OCI-LY3 (cell line): ENCODE results near the gene REPS2.

Experiments used
- H2AFZ ChIP-seq: fragments of 200-600, 300-600 bp; shearing (Covaris generic); 2 replicates; pipeline ENCODE4 v1.6.0; 2014; ENCODE audit warnings: antibody characterized with exemption, low read depth, low read length
- H3K27ac ChIP-seq: fragments of 200-600, 300-600 bp; sonication (generic); 2 replicates; pipeline ENCODE4 v1.5.1; 2014; ENCODE audit warnings: mild to moderate bottlenecking, low read length, moderate library complexity, mixed read lengths
- H3K27me3 ChIP-seq: fragments of 200-600, 300-600 bp; sonication (generic); 2 replicates; pipeline ENCODE4 v1.6.1; 2014; ENCODE audit warnings: low read depth, low read length, mixed read lengths
- H3K36me3 ChIP-seq: fragments of 200-600, 300-600 bp; sonication (generic); replicated peaks from 2 replicates; pipeline ENCODE3; 2014; ENCODE audit warnings: low read depth, low read length, mixed read lengths
- H3K4me1 ChIP-seq: fragments of 300-600, 200-600 bp; sonication (generic); 2 replicates; pipeline ENCODE4 v1.6.1; 2014; ENCODE audit warnings: low read length, mixed read lengths
- H3K4me2 ChIP-seq: fragments of 200-600, 300-600 bp; sonication (generic); 2 replicates; pipeline ENCODE4 v1.6.1; 2014; ENCODE audit warnings: low read length, mixed read lengths
- H3K4me3 ChIP-seq: fragments of 300-600, 200-600 bp; sonication (generic); 2 replicates; pipeline ENCODE4 v1.5.1; 2014; ENCODE audit warnings: antibody characterized with exemption, mild to moderate bottlenecking, low read length, moderate library complexity
- H3K79me2 ChIP-seq: fragments of 300-600, 200-600 bp; shearing (Covaris generic); 2 replicates; pipeline ENCODE4 v1.6.1; 2014; ENCODE audit warnings: mild to moderate bottlenecking, low read length, mixed read lengths
- H3K9ac ChIP-seq: fragments of 300-600, 200-600 bp; shearing (Covaris generic); 2 replicates; pipeline ENCODE4 v1.6.0; 2014; ENCODE audit warnings: mild to moderate bottlenecking, low read length, moderate library complexity
- H3K9me3 ChIP-seq: fragments of 200-600, 300-600 bp; shearing (Covaris generic); 2 replicates; pipeline ENCODE4 v1.6.1; 2014; ENCODE audit warnings: low read length, mixed read lengths; ENCODE audit not compliant: insufficient read depth
- H4K20me1 ChIP-seq: fragments of 200-600, 300-600 bp; sonication (generic); 2 replicates; pipeline ENCODE4 v1.6.1; 2016; ENCODE audit warnings: low read length, mixed read lengths; ENCODE audit not compliant: insufficient read depth
- CTCF ChIP-seq: fragments of 200-600, 300-600 bp; sonication (generic); IDR thresholded peaks from 2 replicates; pipeline ENCODE4 v1.5.1; 2014; ENCODE audit warnings: antibody characterized with exemption, low read length, low read depth
- EZH2phosphoT487 ChIP-seq: fragments of 200-600 bp; shearing (Covaris generic); IDR thresholded peaks from 2 replicates; pipeline ENCODE4 v1.6.1; 2018; ENCODE audit warnings: antibody characterized with exemption, mixed run types, low read depth

Gene REPS2

GRCh38 chrX:16979226-16979625 is 32.8 kb downstream of the REPS2 start:
- Histone ChIP-seq H3K27me3 (no peaks in the 10 kb centered on the region), H3K9ac (no peak overlapping the region), H3K27ac (no peak overlapping the region)

GRCh38 chrX:16981209-16981608 is 34.8 kb downstream of the REPS2 start:
- Histone ChIP-seq H3K4me1 (no peaks in the 10 kb centered on the region), H3K4me2 (no peak overlapping the region), H3K27ac (no peak overlapping the region), H3K9me3 (no peaks in the 10 kb centered on the region), H4K20me1 (no peaks in the 10 kb centered on the region), H2AFZ (no peak overlapping the region), H3K9ac (no peak overlapping the region), H3K79me2 (no peaks in the 10 kb centered on the region), H3K27me3 (0 out of 2 replicates have a peak, but pooled peaks cover 4% of the 10 kb centered on the region), H3K4me3 (no peak overlapping the region), H3K36me3 (no peaks in the 10 kb centered on the region)
- TF ChIP-seq CTCF = no peak
- TF ChIP-seq EZH2phosphoT487 = no peak

More at GRCh38 chrX:16979226-16979625, 32.8 kb downstream of the REPS2 start:
- Histone ChIP-seq H4K20me1 (no peaks in the 10 kb centered on the region), H3K36me3 (no peaks in the 10 kb centered on the region), H2AFZ (no peak overlapping the region), H3K4me3 (no peak overlapping the region), H3K9me3 (no peaks in the 10 kb centered on the region), H3K79me2 (no peaks in the 10 kb centered on the region), H3K4me2 (no peak overlapping the region), H3K4me1 (peaks cover 6% of the 10 kb centered on the region; the same call in 1 of the 2 replicates)
- no peak for TF ChIP-seq CTCF
- TF ChIP-seq EZH2phosphoT487 = no peak

GRCh38 chrX:16981980-16982379 is 35.5 kb downstream of the REPS2 start:
- no peaks in the 10 kb centered on the region for H3K4me1 ChIP-seq
- H3K4me3 ChIP-seq = no peak overlapping the region
- H3K4me2 ChIP-seq = no peak overlapping the region
- no peaks in the 10 kb centered on the region for H3K9me3 ChIP-seq
- H3K27me3 ChIP-seq = 0 out of 2 replicates have a peak, but pooled peaks cover 4% of the 10 kb centered on the region
- H4K20me1 ChIP-seq = no peaks in the 10 kb centered on the region
- H3K27ac ChIP-seq = no peak overlapping the region
- no peak overlapping the region for H2AFZ ChIP-seq
- H3K36me3 ChIP-seq = no peaks in the 10 kb centered on the region
- no peaks in the 10 kb centered on the region for H3K79me2 ChIP-seq
- TF ChIP-seq CTCF (no peak), EZH2phosphoT487 (no peak)
- no peak overlapping the region for H3K9ac ChIP-seq

GRCh38 chrX:16983051-16983450 is 36.6 kb downstream of the REPS2 start:
- TF ChIP-seq CTCF (no peak), EZH2phosphoT487 (no peak)
- no peak overlapping the region for H3K4me3 ChIP-seq
- H3K36me3 ChIP-seq = no peaks in the 10 kb centered on the region
- H3K4me1 ChIP-seq = no peaks in the 10 kb centered on the region
- no peak overlapping the region for H3K9ac ChIP-seq
- no peak overlapping the region for H3K27ac ChIP-seq
- H3K27me3 ChIP-seq = 0 out of 2 replicates have a peak, but pooled peaks cover 4% of the 10 kb centered on the region
- H3K4me2 ChIP-seq = no peak overlapping the region
- H4K20me1 ChIP-seq = no peaks in the 10 kb centered on the region
- no peaks in the 10 kb centered on the region for H3K79me2 ChIP-seq
- H2AFZ ChIP-seq = no peak overlapping the region
- no peaks in the 10 kb centered on the region for H3K9me3 ChIP-seq
